Amniotic stem cell (primary cell): Measurements from ENCODE around the gene MLLT6.

ENCODE experiments used
- DNase-seq: peaks from one replicate; lab custom pipeline; 2025; lab: John Stamatoyannopoulos, UW

The MLLT6 gene

GRCh38 chr17:38674749-38675615, 30.1 kb upstream of the MLLT6 start, which contains the start of gene EPOP:
Gene EPOP, minus strand, starts transcription at chr17:38674957. Its CDS starts 462 bp downstream, at chr17:38674495.
- DNase-seq = peak; percentile 72

- peak; percentile 37 for DNase-seq
Measured at GRCh38 chr17:38676706-38677504, 28.2 kb upstream of the MLLT6 start.

GRCh38 chr17:38677819-38678218, 27.3 kb upstream of the MLLT6 start:
- DNase-seq = no peak

- DNase-seq = no peak
Measured at GRCh38 chr17:38681096-38681495, 24.0 kb upstream of the MLLT6 start.

- DNase-seq = no peak
Measured at GRCh38 chr17:38685491-38685890, 19.6 kb upstream of the MLLT6 start.

- no peak for DNase-seq
Measured at GRCh38 chr17:38687286-38687685, 17.8 kb upstream of the MLLT6 start.

- DNase-seq = no peak
Measured at GRCh38 chr17:38690386-38690785, 14.7 kb upstream of the MLLT6 start.

- no peak for DNase-seq
Measured at GRCh38 chr17:38691154-38691553, 13.9 kb upstream of the MLLT6 start.

- DNase-seq = no peak
Measured at GRCh38 chr17:38693700-38694329, 11.3 kb upstream of the MLLT6 start.

GRCh38 chr17:38697061-38697820, 7.8 kb upstream of the MLLT6 start:
- no peak for DNase-seq

GRCh38 chr17:38698760-38699159, 6.3 kb upstream of the MLLT6 start:
- DNase-seq = no peak

- no peak for DNase-seq
Measured at GRCh38 chr17:38701504-38702165, 3.4 kb upstream of the MLLT6 start.

GRCh38 chr17:38702166-38702915, 2.7 kb upstream of the MLLT6 start:
- peak; percentile 86 for DNase-seq

GRCh38 chr17:38702916-38703741, 1.9 kb upstream of the MLLT6 start:
- no peak for DNase-seq

- DNase-seq = no peak
Measured at GRCh38 chr17:38703742-38704605, 1.1 kb upstream of the MLLT6 start.

- DNase-seq = no peak
Measured at GRCh38 chr17:38705523-38705802, 390 bp downstream of the MLLT6 start.

GRCh38 chr17:38705803-38706504, 881 bp downstream of the MLLT6 start:
- no peak for DNase-seq

GRCh38 chr17:38706505-38707216, 1.6 kb downstream of the MLLT6 start:
- no peak for DNase-seq
